GM12875 (cell line): Measurements from ENCODE around the gene SKIL.
"Not testable (repeated sequence)": the region's sequence is repeated elsewhere in the genome, so short reads cannot be mapped to it uniquely, and the experiment has no call there.

ENCODE experiments used
- H3K4me3 ChIP-seq: one replicate; pipeline ENCODE4 v1.5.1; 2011; ENCODE audit warnings: low read depth, low read length, control low read depth
- TF ChIP-seq, protein P1 (sequence below): IDR thresholded peaks from 2 replicates; pipeline ENCODE4 v1.5.1; 2011; ENCODE audit warnings: low read depth, mild to moderate bottlenecking, control low read depth, inconsistent platforms, low read length, moderate library complexity, borderline replicate concordance; ENCODE audit not compliant: insufficient read depth

Gene SKIL

GRCh38 chr3:170338690-170339340 lies 18.7 kb upstream of the SKIL start:
- H3K4me3 ChIP-seq = no peak overlapping the region
- TF ChIP-seq, protein P1, sequence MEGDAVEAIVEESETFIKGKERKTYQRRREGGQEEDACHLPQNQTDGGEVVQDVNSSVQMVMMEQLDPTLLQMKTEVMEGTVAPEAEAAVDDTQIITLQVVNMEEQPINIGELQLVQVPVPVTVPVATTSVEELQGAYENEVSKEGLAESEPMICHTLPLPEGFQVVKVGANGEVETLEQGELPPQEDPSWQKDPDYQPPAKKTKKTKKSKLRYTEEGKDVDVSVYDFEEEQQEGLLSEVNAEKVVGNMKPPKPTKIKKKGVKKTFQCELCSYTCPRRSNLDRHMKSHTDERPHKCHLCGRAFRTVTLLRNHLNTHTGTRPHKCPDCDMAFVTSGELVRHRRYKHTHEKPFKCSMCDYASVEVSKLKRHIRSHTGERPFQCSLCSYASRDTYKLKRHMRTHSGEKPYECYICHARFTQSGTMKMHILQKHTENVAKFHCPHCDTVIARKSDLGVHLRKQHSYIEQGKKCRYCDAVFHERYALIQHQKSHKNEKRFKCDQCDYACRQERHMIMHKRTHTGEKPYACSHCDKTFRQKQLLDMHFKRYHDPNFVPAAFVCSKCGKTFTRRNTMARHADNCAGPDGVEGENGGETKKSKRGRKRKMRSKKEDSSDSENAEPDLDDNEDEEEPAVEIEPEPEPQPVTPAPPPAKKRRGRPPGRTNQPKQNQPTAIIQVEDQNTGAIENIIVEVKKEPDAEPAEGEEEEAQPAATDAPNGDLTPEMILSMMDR = no peak

GRCh38 chr3:170342273-170342672 lies 15.2 kb upstream of the SKIL start:
- not testable (repeated sequence) for H3K4me3 ChIP-seq

DNA sequence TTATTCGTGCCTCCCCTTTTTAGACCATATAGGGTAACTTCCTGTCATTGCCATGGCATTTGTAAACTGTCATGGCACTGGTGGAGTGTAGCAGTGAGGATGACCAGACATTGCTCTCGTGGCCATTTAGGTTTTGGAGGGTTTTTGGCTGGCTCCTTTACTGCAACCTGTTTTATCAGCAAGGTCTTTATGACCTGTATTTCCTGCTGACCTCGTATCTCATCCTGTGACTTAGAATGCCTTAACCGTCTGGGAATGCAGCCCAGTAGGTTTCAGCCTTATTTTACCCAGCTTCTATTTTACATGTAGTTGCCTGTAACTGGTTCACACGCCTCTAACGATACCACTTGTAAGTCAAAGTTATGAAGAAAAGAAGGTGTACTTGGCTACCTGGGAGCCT lies 13.7 kb upstream of the SKIL start:
- not testable (repeated sequence) for H3K4me3 ChIP-seq

DNA sequence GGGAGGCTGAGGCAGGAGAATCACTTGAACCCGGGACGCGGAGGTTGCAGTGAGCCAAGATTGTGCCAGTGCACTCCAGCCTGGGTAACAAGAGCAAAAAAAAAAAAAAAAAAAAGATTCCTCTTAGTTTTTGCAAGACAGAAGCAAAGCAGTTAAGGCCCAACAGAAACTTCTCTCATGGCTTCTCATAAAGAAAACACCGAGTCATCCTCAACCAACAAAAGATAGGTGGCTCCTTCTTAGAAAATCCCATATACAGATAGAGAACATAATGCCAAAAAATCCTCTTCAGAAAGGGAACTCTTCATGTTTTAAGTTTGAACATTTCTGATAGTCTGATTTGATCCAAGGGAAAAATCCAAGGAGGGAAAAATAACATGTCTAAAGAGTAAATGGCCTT lies 12.5 kb upstream of the SKIL start:
- TF ChIP-seq, protein P1 = no peak
- H3K4me3 ChIP-seq = no peak overlapping the region

DNA sequence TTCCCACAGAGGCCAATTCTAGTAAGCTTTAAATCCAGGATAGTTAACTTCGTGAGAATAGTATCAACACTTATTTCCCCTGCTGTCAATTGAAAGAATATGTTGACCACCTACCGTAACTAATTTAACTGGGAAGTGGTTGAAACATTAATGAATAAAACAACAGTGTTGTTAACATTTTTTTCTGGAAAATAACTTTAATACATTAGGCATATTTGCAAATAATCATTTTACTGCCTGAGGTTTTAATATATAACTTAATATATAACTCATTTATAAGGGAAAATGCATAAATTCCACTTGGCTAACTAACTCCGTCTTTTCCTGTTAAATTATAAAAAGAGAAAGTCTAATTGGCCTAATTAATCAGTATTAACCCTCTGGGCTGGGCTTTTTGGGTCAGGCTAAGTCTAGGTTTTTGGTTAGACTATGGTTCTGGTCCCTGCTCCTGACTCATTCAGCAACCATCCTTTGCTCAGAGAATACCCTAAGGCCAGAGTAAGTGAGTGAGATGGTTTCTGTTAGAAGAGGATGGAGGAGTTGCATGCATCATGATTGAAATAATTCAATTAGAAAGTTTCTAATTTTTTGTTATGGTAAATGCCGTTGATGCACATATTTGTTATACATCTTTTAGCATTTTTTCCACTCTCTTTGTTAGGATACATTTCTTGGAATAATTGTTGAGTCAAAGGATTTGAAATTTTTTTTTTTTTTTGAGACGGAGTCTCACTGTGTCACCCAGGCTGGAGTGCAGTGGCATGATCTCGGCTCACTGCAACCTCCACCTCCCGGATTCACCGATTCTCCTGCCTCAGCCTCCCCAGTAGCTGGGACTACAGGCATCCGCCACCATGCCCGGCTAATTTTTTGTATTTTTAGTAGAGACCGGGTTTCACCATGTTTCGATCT lies 10.8 kb upstream of the SKIL start:
- TF ChIP-seq, protein P1 = no peak
- H3K4me3 ChIP-seq = no peak overlapping the region

- H3K4me3 ChIP-seq = no peak overlapping the region
- TF ChIP-seq, protein P1 = no peak
Measured at GRCh38 chr3:170350515-170351413, 6.8 kb upstream of the SKIL start.

- TF ChIP-seq, protein P1 = no peak
- no peak overlapping the region for H3K4me3 ChIP-seq
Measured at GRCh38 chr3:170352936-170353335, 4.6 kb upstream of the SKIL start.
